Gastroesophageal sphincter (tissue), 3 donors: ENCODE data around the gene ACKR2.

Experiments used
- CTCF ChIP-seq, 4 experiments: fragments of 200-600 bp in 2 of 4; fragments of 450-650 bp in 2 of 4; sonication (generic) in 1 of 4; IDR thresholded peaks; one replicate each; pipeline ENCODE4 v1.5.1; 2017 to 2019; ENCODE audit warnings: antibody characterized with exemption in 4 of 4, mild to moderate bottlenecking in 2 of 4, moderate library complexity in 2 of 4
- EP300 ChIP-seq: sonication (generic); formaldehyde crosslinking; IDR thresholded peaks from one replicate; pipeline ENCODE4 v1.6.1; 2017; ENCODE audit warnings: antibody characterized with exemption, mild to moderate bottlenecking
- POLR2A ChIP-seq, 2 donors: fragments of 450-650 bp; IDR thresholded peaks; one replicate each; pipeline ENCODE4 v1.6.1; 2017; ENCODE audit warnings: antibody characterized with exemption in 2 of 2, mild to moderate bottlenecking in 2 of 2, moderate library complexity in 1 of 2
- POLR2AphosphoS5 ChIP-seq: sonication (generic); formaldehyde crosslinking; IDR thresholded peaks from one replicate; pipeline ENCODE4 v1.6.1; 2017; ENCODE audit warnings: antibody characterized with exemption

GRCh38 chr3:42795621-42796181 lies 13.5 kb upstream of the ACKR2 start:
- TF ChIP-seq POLR2AphosphoS5 (no peak), CTCF (IDR thresholded peaks at IDR 0.05) (no peak), EP300 (no peak), POLR2A (IDR thresholded peaks at IDR 0.05) (no peak)
